ENCODE measurements around the gene ARHGAP40.

ARHGAP40 gene

DNA sequence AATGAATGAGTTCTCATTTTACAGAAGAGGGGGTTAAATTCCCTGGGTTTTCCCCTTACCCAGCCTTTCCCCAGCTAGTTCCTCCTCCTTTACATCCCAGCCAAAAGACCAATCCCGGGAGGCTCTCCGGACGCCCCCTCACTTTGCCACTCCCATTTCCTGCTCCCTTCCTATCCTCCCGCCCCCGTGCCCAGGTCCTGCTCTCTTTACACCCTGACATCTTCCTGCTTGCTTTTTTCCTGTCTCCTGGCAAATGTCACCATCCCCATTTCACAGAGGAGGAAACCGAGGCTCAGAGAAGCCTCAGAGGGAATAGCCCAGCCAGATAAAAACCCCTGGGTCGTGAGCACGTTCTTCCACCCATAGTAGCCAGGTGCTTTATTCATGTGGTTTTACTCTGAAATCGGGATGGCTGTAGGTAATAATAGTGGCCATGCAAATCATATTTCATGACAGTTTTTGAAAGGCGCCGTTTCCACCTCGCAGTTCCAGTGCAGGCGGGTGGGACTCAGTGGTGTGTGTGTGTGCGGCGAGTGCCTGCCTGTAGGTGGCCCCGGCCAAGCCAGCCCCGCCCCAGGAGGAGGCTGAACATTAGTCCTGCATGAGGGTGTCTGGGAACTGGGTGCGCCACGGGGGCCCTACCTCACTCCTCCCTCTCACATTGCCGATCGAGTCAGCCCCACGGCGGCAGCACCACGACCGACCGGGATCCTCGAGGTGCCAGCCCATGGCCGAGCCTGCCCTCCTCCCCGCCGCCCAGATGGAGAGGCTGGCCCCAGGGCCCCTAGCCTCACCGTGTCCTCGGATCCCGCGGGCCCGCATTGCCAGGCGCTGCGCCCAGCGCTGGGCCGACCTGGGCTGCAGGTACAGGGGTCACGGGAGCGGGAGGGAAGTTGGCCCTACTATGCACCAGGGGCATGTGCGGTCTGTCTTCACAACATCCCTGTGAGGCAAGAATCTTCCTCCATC lies at the start of gene ARHGAP40:
Gene ARHGAP40, plus strand, starts transcription at position 594 of the 969 bp plus-strand sequence.
- no peak for DNase-seq

- DNase-seq = no peak
Measured at GRCh38 chr20:38554986-38555385, 46.6 kb upstream of the ARHGAP40 start.

DNA sequence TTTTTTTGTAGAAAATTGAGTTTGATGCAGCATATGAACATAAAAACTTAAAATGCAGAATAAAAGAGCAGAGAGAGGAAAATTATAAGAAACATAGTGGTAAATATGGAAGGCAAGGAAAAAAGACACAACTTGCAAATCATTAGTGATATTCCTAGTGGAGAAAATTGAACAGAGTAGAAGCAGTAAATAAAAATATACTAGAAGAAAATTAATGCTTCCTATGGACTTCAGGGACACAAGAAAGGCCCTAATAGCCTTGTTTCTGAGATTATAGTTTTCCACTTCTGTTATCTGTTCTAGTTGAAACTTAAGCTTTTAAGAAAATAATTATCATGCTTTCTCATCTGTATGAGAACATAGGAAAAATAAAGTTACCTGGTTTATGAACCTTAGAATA lies 46.2 kb upstream of the ARHGAP40 start:
- no peak for DNase-seq

- no peak for DNase-seq
Measured at GRCh38 chr20:38557174-38557573, 44.4 kb upstream of the ARHGAP40 start.

- DNase-seq = no peak
Measured at GRCh38 chr20:38558596-38559360, 42.8 kb upstream of the ARHGAP40 start.

DNA sequence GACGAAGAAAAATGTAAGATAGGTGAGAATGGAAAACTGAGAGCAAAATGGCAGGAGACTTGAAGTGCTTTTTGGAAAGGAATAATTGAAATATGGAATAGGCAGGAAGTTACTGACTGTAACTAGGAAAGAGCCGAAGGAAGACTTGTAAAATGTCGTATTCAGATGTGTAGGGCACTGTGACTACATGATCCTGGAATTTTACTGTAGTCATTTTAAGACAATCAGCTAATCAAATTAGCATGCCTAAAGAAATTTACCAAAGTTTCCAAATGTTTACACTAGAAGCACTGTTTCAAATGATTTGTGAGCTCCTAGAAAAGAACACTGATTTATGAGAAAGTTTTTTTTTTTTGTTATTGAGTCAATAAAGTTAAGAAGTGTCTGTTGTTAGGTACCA lies 41.8 kb upstream of the ARHGAP40 start:
- no peak for DNase-seq

- no peak for DNase-seq
Measured at GRCh38 chr20:38563802-38564431, 37.7 kb upstream of the ARHGAP40 start.

GRCh38 chr20:38564680-38565079 lies 36.9 kb upstream of the ARHGAP40 start:
- no peak for DNase-seq

GRCh38 chr20:38566036-38566598 lies 35.5 kb upstream of the ARHGAP40 start:
- no peak for DNase-seq

GRCh38 chr20:38569747-38570525 lies 31.7 kb upstream of the ARHGAP40 start:
- no peak for DNase-seq

- no peak for DNase-seq
Measured at GRCh38 chr20:38573413-38573812, 28.2 kb upstream of the ARHGAP40 start.

- no peak for DNase-seq
Measured at GRCh38 chr20:38579219-38579910, 22.2 kb upstream of the ARHGAP40 start.

GRCh38 chr20:38579921-38580320 lies 21.7 kb upstream of the ARHGAP40 start:
- DNase-seq = no peak

- DNase-seq = peak in 12 of 14 donors; percentile 8 to 86 (median 55)
Measured at GRCh38 chr20:38581013-38581412, 20.6 kb upstream of the ARHGAP40 start, which contains the start of gene ADIG. Gene ADIG, plus strand, starts transcription at chr20:38581197. Its CDS starts 54 bp downstream, at chr20:38581251.

- DNase-seq = no peak
Measured at GRCh38 chr20:38581830-38582358, 19.7 kb upstream of the ARHGAP40 start.

- no peak for DNase-seq
Measured at GRCh38 chr20:38583306-38583705, 18.3 kb upstream of the ARHGAP40 start.

DNA sequence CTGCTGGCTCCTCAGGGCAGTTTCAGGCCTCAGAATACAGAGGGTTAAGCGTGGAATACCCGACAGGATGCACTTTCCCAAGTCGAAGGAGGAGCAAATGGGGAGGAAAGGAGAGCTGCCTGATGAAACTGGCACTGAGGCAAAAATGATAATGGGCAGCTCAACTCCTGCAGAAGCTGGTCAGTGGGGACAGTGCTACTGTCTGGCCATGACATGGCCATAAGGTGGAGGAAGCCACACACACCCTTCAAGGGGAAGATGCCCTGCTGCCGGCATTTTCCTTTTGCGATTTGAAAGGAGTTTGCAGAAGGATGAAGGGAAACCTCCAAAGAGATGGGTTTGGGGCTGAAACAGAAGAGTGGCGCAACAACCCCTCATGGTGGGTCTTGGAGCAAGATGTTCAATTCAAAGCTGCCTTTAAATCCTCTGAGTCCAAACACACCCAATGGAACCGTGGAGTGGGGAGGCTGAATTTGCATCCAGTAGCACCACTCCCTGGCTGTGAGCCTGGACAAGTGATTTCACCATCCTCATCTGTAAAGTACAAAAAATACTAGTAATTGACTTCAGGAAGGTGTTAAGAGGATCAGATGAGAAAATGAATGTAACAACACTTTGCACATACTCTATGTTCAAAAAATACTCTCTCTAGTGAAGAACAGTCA lies 17.4 kb upstream of the ARHGAP40 start:
- no peak for DNase-seq

DNA sequence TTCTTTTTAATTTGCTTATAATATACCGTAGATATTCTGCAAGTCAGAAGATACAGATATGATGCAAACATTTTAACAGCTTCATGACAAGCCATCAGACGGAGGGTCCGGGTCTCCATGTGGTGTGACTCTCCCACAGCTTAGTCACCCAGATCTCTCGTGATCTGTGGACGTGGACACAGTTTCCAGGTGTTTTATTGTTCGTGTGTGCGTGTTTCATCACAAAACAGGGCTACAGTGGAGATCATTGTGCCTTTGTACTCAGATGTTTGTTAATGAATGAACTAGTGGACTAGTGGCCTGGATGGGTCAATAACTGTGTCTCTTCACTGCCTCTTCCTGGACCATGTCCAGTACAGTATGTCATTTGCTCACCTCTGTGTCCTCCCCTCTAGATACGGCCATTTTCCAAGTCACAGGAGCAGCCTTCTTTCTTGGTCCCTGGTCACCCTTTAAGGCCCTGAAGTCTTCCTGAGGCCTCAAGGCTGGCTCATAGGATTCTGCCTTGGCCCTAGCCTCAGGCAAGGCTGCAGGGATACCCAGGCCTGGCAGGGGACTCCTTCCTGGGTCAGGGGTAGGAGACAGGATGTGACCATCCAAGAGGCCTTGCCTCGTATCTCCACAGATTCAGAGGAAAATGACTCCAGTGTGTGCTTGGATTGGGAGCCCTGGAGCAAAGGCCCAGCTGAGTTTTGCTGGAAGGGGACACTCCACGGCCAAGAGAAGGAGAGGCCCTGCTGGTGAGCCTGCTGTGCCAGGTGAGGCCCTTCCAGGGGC lies 16.0 kb upstream of the ARHGAP40 start:
- no peak for DNase-seq

- no peak for DNase-seq
Measured at GRCh38 chr20:38586181-38586525, 15.5 kb upstream of the ARHGAP40 start.

Measured in C1 segment of cervical spinal cord (tissue), 14 donors.